Prostate gland (tissue), 2 donors: ENCODE results near the gene UBE2J1.

Experiments
- CTCF ChIP-seq, 4 experiments: fragments of 200-600 bp in 2 of 4; fragments of 450-650 bp in 2 of 4; sonication (generic) in 2 of 4; IDR thresholded peaks; 1 replicate in 3 of 4; 2 replicates in 1 of 4; pipeline ENCODE4 v1.5.1; 2016 to 2019; ENCODE audit warnings: antibody characterized with exemption in 4 of 4, mild to moderate bottlenecking in 2 of 4, moderate library complexity in 2 of 4
- POLR2AphosphoS5 ChIP-seq: sonication (generic); formaldehyde crosslinking; IDR thresholded peaks from one replicate; pipeline ENCODE4 v1.6.1; 2017; ENCODE audit warnings: antibody characterized with exemption

- no peak for TF ChIP-seq POLR2AphosphoS5
- no peak for TF ChIP-seq CTCF (IDR thresholded peaks at IDR 0.05)
Measured at GRCh38 chr6:89351671-89352277, 748 bp downstream of the UBE2J1 start.
